LNCaP clone FGC (cell line): Measurements from ENCODE around the gene NIPBL.
"Not testable (repeated sequence)": the region's sequence is repeated elsewhere in the genome, so short reads cannot be mapped to it uniquely, and the experiment has no call there.

Experiments used
- DNase-seq: peaks from one replicate; pipeline ENCODE4 v3.0.0-alpha.2; 2011; ENCODE audit warnings: low read depth
- H3K4me3 ChIP-seq: 2 replicates; pipeline ENCODE4 v1.5.1; 2011; ENCODE audit warnings: mild to moderate bottlenecking, low read depth, low read length, control low read depth
- CTCF ChIP-seq: IDR thresholded peaks from 2 replicates; pipeline ENCODE4 v1.5.1; 2012; ENCODE audit warnings: mild to moderate bottlenecking; ENCODE audit not compliant: control insufficient read depth, insufficient read depth; ENCODE audit errors: extremely low read depth

The NIPBL gene

GRCh38 chr5:37080697-37081096, 204.1 kb downstream of the NIPBL start:
- H3K4me3 ChIP-seq = no peak overlapping the region

GRCh38 chr5:37082977-37083376, 206.4 kb downstream of the NIPBL start:
- H3K4me3 ChIP-seq, DNase-seq: not testable (repeated sequence)

More at GRCh38 chr5:37080697-37081096, 204.1 kb downstream of the NIPBL start:
- no peak for TF ChIP-seq CTCF
- no peak for DNase-seq

- not testable (repeated sequence) for DNase-seq, H3K4me3 ChIP-seq
Observed at GRCh38 chr5:37086026-37086425, 209.5 kb downstream of the NIPBL start.

- TF ChIP-seq CTCF = no peak
- DNase-seq = no peak
- no peak overlapping the region for H3K4me3 ChIP-seq
Observed at GRCh38 chr5:37086466-37087173, 210.1 kb downstream of the NIPBL start.

- no peak overlapping the region for H3K4me3 ChIP-seq
- no peak for TF ChIP-seq CTCF
- DNase-seq = no peak
Observed at GRCh38 chr5:37088009-37088408, 211.4 kb downstream of the NIPBL start.

- DNase-seq = peak; percentile 22
- no peak for TF ChIP-seq CTCF
Observed at GRCh38 chr5:37090123-37090726, 213.7 kb downstream of the NIPBL start.

GRCh38 chr5:37090781-37091180, 214.2 kb downstream of the NIPBL start:
- DNase-seq = no peak
- no peak for TF ChIP-seq CTCF
- no peak overlapping the region for H3K4me3 ChIP-seq

More at GRCh38 chr5:37090123-37090726, 213.7 kb downstream of the NIPBL start:
- H3K4me3 ChIP-seq = no peak overlapping the region

GRCh38 chr5:37093795-37094194, 217.2 kb downstream of the NIPBL start:
- DNase-seq, H3K4me3 ChIP-seq: not testable (repeated sequence)

- not testable (repeated sequence) for DNase-seq, H3K4me3 ChIP-seq
Observed at GRCh38 chr5:37099267-37099666, 222.7 kb downstream of the NIPBL start.
